Stimulated activated CD4-positive, alpha-beta T cell treated with anti-CD3 and anti-CD28 coated beads, Interleukin-1b, Interleukin-23, amount 100 ng/mL, for 24 hours (primary cell): Measurements from ENCODE around the gene CELF6.

ENCODE experiments used
- DNase-seq, 4 experiments: peaks; one replicate each; pipeline ENCODE4 v3.0.0-alpha.2; 2020; ENCODE audit warnings: low read depth in 4 of 4, low spot score in 1 of 4

The CELF6 gene

DNA sequence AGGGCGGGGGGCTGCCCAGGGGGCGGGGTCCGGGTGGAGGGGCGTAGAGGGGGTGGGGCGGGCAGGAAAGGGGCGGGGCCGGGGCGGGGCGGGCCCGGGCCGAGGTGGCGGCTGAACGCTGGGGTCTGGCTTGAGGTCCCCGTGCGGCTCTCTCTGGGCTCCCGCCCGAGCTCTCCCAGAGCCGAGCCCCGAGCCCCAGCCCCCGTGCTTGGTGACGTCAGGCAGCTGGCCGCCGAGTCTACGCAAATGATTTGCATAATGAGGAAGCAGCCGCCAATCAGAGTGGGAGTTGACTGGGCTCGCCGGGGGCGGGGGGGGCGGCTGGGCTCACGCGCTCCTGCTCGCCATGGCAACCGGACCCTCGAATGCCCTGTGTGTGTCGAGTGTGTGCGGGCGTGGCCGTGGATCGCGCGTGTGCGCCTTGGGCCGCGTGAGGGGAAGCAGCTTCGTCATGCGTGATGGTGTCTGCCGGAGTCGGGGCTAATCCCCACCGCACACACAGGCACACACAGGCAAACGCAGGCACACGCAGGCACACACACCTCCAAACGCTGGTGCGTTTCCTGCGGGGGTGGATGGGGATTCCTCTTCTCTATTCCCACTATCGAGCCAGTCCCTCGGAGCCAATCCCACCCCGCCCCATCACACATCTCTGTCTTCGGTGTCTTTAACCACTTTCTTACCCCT is at the start of gene CELF6:
TSS of gene CELF6 (minus strand) at position 173 of the 687 bp plus-strand sequence. CDS start 283 bp downstream, outside the sequence.
- DNase-seq, result peak; percentile 31 to 61 (median 48)

DNA sequence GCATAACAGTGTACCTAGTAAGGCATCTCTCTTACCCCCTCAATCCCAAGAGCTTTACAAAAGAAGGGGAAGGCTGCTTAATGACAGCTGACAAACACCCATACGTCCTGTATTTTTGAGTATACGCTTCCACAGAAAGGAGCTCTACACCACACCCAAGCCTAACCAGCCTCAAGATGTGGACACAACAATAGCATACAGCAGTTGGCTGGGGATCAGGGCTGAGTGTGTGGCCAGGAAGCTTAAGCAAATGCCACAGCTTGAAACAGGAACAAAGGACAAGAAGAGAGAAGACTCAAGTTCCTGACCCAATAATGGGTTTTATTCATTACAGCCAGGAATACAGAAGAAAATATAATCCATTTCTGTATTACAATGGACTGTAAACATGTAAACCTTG is 48.9 kb upstream of the CELF6 start:
- DNase-seq, result no peak

DNA sequence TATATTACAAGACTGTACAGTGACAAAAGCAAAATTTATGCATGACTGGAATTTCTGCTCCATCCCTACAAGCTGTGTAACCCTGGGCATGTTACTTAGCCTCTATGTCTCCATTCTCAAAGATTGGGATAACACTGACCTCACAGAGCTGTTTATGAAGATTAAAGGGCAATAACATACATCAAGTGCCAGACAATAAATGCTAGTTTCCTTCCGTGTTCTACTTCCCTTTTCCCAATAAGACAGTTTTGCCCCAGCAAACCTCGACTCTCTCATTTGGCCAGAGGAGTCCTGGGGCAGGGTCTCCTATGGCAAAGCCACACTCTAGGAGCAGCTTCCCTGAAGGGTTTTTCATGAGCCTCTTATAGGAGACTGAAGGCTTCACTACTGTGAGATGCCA is 48.4 kb upstream of the CELF6 start:
- no peak for DNase-seq

DNA sequence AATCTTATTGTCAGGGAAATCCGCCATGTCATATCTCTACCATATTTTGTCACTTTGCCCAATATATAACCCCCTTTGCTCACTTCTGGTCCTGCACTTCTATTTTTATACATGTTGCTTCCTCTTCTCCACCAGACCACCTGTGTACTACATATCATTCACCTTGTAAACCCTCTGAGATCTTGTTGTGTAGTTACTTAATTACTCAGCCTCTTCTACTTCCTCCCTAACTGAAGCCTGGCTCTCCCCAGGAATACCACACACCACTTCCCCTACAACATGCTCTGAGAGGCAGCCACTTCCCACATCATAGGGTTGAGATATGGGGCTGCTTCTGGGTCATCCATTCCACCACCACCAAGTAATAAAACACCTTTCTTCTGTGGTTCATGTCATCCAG is 45.9 kb upstream of the CELF6 start:
- no peak for DNase-seq

DNA sequence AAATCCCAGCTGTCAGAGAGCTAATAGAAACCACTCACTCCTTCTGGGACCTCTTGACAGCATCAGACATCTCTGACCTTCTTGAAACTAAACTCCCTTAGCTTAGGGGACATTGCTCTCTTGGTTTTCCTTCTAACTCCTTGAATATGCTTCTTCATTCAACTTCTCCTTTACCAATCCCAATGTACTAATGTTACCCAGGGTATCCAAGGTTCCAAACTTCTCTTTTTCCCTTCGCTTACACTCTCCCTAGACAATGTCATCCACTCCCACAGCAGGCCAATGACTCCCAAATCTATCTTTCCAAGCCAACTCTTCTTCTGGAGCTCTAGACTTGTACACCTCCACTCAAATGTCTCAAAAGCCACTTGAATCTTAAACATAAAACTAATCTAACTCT is 41.2 kb upstream of the CELF6 start:
- DNase-seq, result no peak

DNA sequence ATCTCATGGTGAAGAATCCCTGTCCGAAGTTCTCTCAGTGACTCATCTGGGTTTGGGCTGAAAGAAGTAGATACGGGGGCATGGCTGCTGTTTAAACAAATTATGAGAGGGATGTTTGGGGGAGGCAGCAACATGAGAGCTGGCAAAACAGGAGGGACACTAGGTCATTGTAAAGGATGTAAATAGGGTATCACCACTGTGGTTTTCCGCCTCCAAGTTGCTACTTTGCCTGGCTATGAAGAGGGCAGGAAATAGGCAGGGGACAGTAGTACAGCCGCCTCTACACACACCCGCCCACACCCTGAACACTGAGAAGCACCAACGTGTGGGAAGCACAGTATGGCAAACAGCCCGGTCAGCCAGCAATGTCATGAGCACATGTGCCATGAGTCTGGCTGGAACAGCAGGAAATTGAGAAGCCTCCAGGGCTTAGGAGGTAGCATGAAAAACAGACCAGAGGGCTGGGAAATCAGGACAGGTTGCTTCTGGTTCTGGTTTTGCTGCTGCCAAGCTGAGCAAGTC is 38.8 kb upstream of the CELF6 start:
- DNase-seq, result no peak

DNA sequence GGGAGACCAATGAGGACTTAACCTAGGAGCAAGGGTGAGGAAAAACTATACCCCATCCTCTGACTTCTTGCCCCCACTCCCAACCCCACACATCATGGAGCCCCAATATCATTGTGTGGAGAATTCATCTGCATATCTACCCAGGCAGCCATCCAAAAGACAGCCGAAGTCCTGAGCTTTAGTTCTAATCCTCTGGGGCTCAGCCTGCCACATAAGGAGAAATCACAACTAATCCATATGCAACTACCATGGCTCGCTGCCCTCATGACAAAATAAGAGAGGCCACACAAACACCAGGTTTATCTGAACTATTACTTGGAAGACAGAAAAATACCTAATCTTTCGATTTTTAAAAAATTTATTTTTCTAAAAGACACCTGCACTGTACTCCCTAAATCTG is 38.2 kb upstream of the CELF6 start:
- no peak for DNase-seq

DNA sequence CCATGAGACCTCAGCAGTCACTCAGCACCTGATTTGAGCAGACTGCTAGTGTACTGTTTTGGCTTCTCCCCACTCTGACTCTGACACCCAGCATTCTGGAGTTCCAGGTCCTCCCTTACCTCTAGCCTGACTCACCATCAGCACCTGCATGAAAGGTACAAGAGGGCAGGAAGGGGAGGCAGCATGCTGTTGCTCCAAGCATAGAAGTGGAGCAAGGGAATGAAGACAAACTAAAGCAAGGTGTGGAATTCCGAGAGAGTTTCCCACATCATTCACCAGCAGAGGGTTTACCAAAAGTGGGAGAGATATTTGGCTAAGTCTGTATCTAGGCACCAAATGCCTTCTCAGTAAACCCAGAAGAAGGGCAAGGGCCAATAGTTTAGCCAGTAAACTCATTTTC is 34.5 kb upstream of the CELF6 start:
- DNase-seq, result no peak

DNA sequence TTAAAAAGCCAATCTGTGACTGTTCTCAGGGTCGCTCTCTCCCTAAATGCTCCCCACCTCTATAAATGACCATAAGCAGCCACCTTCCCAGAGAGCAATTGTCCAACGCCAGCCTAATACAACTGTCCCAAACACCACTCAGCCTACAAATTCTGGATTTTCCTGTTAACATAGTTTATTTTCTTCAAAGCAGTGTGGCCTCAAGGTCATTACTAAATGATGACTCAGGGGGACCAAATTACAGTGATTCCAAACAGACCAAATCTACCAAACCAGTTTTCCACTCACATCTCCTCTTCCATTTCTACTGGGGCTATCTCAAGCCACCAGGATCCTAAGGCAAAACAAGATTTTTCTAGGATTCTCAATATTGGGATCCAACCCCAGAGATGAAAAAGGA is 33.3 kb upstream of the CELF6 start:
- no peak for DNase-seq

DNA sequence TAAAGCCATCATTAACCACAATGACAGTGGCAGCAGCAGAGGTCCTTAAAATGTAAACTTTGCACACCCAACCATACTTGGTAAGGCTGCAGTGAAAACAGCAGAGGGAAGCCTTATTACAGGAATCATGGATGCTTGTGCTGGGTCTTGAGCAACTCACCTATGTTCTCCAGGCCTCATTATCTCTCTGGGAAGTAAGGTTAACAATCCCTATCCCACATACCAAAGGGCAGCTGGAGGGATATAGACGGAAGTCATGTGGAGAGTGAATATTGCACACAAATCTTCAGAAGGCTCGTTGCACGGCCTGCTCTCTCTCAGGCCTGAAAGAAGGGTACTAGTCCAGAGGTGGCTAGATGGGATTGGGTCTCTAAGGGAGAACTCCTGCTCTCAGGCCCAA is 25.8 kb upstream of the CELF6 start:
- DNase-seq, result no peak

DNA sequence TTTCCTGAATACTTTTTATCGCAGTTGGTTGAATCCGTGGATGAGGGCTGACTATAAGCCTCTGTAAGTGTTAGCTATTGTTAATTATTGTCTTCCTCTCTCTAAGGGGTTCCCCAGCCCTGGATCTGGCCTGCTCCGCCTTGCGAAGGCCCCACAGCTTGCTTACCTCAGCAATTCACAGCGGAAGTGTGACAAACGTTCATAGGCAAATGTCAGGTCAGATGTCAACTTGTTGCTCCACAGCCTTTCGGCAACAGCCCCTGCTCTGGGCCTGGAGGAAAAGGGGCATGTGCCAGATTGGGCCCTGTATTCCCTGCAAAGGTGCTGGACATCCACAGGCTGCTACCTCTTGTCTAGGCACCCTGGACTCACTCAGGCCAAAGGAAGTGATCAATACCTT is 25.3 kb upstream of the CELF6 start:
- no peak for DNase-seq

DNA sequence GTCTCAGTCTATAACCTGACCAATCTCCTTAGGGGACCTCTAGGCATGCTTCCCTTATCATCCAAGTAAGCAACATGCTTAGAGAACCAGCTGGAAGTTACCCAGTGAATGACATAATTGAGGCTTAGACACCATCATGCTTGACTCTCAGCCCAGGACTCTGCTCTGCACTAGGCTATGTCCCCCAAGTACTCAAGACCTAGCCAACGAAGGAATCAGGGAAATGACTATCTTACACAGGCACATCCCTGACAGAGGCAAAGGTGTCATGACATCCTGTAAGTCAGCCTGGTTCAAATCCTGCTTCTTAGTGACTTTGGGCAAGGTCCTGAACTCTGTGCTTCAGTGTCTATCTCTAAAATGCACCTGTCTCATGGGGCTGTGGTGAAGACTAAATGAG is 24.6 kb upstream of the CELF6 start:
- no peak for DNase-seq

DNA sequence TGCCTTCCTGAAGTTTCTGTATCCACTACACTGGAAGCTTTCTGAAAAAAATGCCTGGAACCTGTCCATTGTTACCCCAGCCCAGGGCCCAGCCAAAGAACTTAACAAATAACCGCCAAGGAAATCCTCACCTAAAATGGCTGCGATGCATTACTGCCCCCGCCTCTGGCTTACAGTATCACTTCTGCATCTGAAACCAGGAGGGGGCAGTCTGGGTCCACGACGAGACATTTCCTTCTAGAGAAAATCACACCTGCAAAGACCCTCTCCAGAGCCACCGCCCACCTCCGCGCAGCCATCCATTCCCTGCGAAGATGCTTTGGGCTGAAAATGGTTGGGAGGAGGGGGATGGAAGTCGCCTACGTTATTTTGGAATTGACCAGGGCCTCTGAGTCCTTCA is 22.4 kb upstream of the CELF6 start:
- DNase-seq, result peak in 1 of 4 experiments; percentile 2

DNA sequence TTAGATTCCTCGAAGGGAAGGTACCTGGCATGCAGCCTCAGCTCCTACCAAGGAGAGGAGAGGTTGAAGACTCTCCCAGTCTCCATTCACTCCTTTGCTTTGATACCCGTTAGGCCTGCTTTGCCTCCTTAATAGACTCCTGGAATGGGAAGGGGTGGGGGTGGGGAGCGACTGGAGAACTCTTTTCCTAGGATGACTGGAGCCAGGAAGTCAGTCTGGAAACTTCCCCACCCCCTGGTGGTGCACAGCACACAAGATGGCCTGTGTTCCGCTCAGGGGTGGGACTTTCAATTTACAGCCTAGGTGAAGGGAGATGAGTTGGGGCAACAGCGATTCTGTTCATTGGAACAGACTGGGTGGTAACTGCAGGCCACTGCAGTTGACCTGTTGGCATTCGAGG is 21.4 kb upstream of the CELF6 start:
- DNase-seq, result no peak

DNA sequence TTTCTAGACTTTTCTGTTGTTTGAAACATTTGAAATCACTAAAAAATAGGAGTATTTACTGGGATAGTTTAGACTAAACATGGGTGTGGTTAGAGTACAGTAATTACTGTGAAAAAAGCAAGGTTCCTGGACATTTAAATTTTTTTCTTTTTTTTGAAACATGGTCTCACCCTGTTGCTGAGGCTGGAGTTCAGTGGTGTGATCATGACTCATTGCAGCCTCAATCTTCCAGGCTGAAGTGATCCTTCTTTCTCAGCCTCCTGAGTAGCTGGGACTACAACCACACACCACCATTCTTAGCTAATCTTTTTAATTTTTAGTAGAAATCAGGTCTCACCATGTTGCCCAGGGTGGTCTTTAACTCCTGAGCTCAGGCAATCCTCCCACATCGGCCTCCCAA is 20.4 kb upstream of the CELF6 start:
- no peak for DNase-seq

DNA sequence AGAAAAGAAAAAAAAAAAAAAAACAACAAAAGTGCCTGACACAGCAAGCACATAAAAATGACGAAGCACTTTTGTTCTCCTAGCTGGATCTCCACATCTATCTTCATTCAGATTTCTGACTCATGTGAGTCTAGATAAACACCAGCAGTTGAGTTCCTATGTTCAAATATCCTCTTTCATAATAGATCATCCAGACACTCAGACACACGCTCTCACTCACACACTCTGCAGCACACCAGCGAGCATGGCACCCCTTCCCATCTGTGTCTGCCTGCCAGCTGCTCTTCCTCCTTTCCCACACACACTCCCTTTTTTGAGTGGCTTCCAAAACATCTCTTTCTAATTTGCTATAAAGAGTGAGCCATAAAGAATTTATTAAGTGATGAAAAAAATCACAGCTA is 19.8 kb upstream of the CELF6 start:
- no peak for DNase-seq

DNA sequence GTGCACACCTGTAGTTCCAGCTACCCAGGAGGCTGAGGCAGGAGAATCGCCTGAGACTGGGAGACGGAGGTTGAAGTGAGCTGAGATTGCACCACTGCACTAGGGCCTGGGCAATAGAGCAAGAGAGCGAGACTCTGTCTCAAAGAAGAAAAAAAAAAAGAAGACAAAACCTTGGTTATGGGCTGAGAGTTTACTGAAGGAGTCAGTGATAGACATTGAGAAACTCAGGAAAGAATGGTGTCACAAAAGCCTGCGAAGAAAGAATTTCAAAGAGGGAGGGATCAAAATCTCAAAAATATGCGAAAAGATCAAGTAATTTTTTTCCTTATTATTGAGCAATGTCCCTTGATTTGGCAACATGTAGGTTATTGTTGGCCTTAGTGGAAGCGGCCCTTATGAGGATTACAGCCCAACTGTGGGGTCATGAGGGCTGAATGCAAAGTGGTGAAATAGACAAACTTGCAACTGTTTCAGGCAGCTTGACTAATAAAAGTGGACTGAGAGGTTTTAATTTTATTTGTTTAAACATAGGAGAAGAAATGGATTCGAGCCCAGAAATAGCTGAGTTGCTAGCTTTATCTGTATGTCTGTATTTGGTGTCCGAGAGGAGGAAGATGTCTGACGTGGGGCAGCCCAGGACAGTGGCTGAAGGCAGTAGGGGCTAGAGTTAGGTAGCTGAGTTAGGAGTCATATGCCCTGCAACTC is 18.8 kb upstream of the CELF6 start:
- no peak for DNase-seq

DNA sequence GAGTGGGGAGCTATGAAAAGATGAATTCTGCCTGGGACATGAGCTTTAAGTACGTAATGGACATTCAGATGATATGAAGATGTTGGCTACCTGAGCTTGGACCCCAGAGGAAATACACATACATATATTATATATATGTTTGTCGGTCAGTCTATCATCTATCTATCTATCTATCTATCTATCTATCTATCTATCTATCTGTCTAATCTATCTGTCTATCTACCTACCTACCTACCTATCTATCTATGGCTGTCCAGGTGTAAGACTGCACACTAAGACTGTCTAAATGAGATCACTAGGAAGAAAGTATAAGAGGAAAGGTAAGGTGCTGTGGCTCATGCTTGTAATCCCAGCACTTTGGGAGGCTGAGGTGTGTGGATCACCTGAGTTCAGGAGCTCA is 18.2 kb upstream of the CELF6 start:
- DNase-seq, result no peak

DNA sequence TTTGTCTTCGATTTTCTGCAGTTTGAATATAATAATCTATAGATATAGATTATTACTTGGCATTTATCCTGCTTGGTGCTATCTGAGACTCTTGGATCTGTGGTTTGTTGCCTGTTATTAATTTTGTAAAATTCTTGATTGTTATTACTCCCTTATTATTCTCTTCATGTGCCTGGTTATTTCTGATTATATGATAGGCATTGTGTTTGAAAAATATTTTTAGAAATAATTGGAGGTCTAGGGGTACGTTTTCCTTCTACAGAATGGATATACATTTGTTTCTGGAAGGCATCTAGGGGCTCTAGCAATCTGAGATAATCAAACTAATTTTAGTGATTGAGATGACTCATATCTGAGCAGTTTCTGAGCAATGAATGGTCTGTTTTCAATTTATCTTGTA is 14.9 kb upstream of the CELF6 start:
- no peak for DNase-seq

DNA sequence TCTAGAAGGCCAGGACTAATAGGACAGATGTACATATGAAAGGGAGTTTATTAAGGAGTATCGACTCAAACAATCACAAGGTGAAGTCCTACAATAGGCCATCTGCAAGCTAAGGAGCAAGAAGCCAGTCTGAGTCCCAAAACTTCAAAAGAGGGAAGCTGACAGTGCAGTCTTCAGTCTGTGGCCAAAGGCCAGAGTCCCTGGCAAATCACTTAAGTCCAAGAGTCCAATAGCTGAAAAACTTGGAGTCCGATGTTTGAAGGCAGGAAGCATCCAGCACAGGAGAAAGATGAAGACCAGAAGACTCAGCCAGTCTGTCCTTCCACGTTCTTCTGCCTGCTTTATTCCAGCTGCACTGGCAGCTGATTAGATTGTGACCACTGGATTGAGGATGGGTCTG is 11.1 kb upstream of the CELF6 start:
- no peak for DNase-seq

DNA sequence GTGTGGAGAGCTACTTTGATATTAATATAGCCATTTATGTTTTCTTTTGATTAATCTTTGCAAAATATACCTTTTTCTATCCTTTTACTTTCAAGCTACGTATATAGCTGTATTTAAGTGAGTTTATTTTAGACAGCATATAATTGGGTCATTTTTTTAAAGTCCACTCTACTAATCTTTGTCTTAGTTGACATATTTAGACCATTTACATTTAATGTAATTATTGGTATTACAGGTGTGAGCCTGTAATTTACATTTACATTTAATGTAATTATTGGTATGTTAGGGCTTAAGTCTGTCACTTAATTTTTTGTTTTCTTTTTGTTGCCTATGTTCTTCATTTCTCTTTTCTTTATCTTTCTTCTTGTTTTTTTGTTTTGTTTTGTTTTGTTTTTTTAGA is 3.8 kb upstream of the CELF6 start:
- DNase-seq, result no peak

DNA sequence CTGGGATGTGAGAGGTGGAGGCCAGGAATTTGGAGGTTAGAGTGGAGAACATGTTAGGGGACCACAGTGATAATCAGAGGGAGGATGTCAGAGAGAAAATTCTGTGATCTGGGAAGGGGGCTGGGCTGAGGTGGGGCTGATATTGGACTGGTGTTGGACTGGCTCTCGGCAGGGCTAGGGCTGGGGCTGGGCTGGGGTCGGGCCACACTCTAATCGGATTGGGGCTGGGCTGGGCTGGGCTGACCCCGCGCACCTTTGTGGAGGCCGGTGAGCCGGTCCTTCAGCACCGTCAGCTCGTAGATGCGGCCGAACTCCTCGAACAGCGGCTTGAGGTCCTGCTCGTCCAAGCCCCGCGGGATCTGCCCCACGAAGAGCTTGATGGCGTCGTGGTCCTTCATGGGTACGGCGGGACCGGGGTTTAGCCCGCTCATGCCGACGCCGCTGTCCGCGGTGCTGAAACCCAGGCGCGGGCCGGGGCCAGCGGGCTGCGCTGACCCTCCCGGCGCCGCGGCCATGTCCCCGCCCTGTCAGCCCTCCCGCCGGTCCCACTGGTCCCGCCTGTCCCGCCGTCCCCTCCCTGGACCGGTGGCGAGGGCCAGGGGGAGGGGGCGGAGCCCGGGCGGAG is 485 bp downstream of the CELF6 start:
- DNase-seq, result peak in 2 of 4 experiments; percentile 7 to 20
